GM12892 (cell line): ENCODE results near the gene CATSPER1.

Experiments used
- POLR2A ChIP-seq: IDR thresholded peaks from 2 replicates; pipeline ENCODE4 v1.6.1; 2011; ENCODE audit warnings: low read depth, low read length, control low read depth
- POLR2AphosphoS5 ChIP-seq: IDR thresholded peaks from 2 replicates; pipeline ENCODE4 v1.6.1; 2011; ENCODE audit warnings: low read depth, low read length, control low read depth
- TAF1 ChIP-seq: IDR thresholded peaks from 2 replicates; pipeline ENCODE4 v1.6.1; 2011; ENCODE audit warnings: low read depth, mild to moderate bottlenecking, control low read depth, low read length, borderline replicate concordance

DNA sequence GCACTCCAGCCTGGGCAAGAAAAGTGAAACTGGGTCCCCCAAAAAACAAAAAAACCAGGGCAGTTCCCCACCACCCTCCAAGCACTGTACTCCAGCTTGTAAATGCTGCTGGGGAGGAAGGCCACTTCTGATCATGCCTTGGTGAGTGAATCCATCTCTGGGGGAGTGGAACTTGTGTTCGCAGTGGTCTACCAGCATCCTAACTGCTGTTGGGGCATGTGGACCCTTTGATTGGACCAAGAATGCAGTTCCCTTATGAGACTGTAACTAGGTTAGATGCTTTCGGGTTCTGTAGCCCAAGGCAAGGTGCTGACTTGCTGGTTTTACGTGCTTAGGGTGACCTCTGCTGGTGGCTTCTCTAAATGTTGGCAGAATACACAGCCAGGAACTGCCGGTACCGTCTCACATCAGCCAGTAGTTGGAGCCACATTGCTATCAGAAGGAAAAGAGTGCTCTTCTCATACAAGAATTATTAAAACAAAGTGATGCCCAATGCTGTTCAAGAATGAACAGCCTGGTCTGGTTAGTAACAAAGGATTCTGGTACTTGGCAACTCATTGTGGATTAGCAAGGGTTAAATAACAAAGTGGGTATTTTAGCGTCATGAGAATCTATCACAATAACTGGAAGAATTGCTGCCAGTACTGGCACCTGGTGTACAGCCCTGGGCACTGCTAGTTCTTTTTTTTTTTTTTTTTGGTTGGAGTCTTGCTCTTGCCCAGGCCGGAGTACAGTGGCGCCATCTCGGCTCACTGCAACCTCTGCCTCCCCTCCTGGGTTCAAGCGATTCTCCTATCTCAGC is 37.3 kb downstream of the CATSPER1 start:
- TF ChIP-seq TAF1 (no peak), POLR2AphosphoS5 (no peak), POLR2A (no peak)
